TTC549 (cell line): ENCODE measurements around the gene SRGAP2B.
"Not testable (repeated sequence)": the region's sequence is repeated elsewhere in the genome, so short reads cannot be mapped to it uniquely, and the experiment has no call there.

ENCODE experiments used
- FAIRE-seq: peaks from 2 replicates; lab custom pipeline; 2012; peaks lifted over from hg19 to GRCh38; lab: Jason Lieb, UNC

The SRGAP2B gene

GRCh38 chr1:144995833-144996410 is 99.2 kb downstream of the SRGAP2B start:
- not testable (repeated sequence) for FAIRE-seq

GRCh38 chr1:144992915-144993314 is 102.2 kb downstream of the SRGAP2B start:
- FAIRE-seq = not testable (repeated sequence)

DNA sequence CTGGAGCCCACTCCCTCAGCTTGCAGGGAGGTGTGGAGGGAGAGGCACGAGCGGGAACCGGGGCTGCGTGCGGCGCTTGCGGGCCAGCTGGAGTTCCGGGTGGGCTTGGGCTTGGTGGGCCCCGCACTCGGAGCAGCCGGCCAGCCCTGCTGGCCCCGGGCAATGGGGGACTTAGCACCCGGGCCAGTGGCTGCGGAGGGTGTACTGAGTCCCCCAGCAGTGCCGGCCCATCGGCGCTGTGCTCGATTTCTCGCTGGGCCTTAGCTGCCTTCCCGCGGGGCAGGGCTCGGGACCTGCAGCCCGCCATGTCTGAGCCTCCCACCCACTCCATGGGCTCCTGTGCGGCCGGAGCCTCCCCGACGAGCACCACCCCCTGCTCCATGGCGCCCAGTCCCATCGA is 104.5 kb downstream of the SRGAP2B start:
- FAIRE-seq = not testable (repeated sequence)

GRCh38 chr1:144987131-144987530 is 108.0 kb downstream of the SRGAP2B start:
- not testable (repeated sequence) for FAIRE-seq

DNA sequence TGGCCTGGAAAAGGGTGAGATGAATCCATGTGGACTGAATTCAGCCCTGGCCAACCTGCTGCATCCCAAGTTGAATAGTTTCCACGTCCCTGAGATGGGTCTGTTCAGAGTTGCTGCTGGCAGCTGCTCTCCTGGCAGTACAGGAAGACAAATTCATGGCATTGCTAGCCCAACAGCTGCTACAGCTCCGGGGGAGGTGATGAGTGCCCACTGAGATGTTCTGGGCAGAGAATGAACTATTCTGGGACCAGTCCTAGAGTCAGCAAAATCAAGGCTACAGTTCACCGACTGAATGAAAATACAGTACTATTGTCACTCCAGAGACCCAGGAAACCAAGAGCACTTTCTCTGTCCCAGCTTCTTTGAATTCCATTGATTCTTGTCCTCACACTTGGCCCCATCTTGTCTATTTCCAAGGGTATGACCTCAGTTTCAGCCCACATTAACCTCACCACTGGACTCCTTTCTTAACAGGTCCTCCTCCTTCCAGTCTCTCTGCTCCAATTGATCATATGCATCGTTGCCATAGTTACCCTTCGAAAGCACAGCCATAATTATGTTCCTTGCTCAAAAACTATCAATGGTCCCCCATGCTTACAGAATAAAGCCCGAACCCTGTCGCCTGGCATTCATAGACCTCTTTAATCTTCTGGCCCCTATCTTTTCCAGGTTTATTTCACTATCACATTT is 108.8 kb downstream of the SRGAP2B start:
- FAIRE-seq = not testable (repeated sequence)

DNA sequence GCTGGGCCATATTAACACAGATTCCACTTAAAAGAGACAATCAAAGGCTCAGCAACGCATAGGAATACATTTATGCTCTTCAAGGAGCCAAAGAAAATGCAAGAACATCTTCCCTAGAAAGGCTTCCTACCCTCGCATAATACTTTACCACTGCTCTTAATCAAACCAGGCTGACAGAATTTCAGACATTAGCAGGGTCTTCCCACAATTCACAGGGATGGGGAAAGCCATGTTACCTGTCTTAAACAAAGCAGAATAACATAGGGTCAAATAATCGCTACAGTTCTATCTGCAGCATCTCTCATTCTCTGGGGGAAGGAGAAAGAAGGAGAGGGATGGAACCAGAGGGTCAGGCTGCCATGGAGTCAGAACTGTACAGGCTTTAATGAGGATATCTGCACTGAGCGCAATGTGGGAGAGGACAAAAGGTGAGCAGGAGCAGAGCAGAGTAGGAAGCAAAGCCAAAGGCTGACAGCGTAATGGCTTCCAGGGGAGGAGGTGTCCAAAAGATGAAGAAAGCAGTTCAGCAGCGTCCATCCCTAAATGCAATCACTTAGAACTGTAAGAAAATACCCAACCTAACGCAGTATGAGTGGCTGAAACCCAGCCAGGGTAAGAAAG is 109.5 kb downstream of the SRGAP2B start:
- FAIRE-seq = not testable (repeated sequence)

GRCh38 chr1:144982802-144983525 is 112.2 kb downstream of the SRGAP2B start:
- not testable (repeated sequence) for FAIRE-seq

DNA sequence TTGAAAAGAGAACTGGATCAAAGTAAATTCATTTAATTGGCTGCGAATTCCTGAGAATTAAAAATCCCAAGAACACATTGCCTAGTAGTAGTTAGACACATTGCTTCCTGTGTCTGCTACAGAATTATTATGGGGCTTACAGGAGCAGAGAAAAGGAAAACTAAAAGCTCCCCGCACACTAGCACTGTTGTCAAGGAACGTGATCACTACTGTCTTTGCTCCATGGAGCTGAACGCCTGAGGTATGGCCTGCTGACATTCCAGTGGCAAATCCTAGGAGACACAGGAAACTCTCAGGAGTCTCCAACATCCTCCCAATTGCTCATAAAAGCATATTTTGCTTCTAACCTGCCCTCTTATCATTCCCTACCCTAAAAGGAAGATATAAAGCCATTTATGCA is 114.0 kb downstream of the SRGAP2B start:
- FAIRE-seq = not testable (repeated sequence)

GRCh38 chr1:144979960-144980595 is 115.0 kb downstream of the SRGAP2B start:
- not testable (repeated sequence) for FAIRE-seq

DNA sequence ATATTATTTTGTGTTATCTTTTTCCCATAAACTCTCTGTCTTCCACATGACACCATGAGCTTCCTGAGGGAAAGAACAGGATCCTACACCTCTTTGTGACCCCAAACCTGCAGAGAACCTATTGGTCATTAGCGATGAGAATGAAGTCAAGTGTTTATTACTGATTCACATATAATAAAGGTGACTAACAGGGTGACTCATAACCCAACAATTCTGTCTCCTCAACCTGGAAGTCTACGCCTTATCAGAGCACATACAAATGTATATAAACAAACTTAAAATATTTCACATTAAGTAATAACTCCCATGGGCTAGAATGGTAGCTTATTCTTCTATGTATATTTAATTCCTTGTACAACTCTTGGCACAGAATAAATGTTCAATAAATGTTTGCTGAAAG is 117.3 kb downstream of the SRGAP2B start:
- not testable (repeated sequence) for FAIRE-seq

GRCh38 chr1:144971936-144972335 is 123.2 kb downstream of the SRGAP2B start:
- FAIRE-seq = not testable (repeated sequence)

GRCh38 chr1:144966488-144966887 is 128.6 kb downstream of the SRGAP2B start:
- not testable (repeated sequence) for FAIRE-seq

DNA sequence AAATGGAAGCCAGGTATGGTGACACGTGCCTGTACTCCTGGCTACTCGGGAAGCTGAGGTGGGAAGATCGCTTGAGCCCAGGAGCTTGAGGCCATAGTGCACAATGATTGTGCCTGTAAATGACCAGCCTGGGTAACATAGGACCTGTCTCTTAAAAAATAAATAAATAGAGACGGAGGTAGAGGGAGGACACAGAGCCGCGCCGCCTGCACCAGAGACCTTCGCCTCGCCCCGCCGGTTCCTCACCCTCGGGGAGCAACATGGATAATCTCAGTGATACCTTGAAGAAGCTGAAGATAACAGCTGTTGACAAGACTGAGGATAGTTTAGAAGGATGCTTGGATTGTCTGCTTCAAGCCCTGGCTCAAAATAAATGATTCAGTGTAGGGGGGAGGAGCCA is 130.4 kb downstream of the SRGAP2B start:
- not testable (repeated sequence) for FAIRE-seq

- not testable (repeated sequence) for FAIRE-seq
Measured at GRCh38 chr1:144964186-144964585, 130.9 kb downstream of the SRGAP2B start.

DNA sequence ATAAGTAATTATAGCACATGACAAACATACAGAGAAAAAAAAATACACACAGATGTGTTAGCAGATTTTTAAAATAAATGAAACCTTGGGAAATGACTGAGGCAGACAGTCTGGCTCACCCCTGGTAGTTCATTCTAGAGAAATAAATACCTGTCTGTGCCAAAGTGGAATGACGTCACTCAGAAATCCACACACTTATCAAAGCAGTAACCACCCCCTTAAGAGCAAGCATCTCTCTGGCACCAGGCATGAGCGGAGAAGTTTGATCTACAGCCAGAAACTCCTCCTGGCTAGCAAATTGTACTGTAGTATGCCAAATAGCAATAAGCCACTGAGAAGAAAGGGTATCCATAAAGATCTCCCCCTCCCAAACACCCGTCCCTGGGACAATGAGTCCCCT is 131.6 kb downstream of the SRGAP2B start:
- FAIRE-seq = not testable (repeated sequence)

- not testable (repeated sequence) for FAIRE-seq
Measured at GRCh38 chr1:144961604-144962583, 133.2 kb downstream of the SRGAP2B start.

- not testable (repeated sequence) for FAIRE-seq
Measured at GRCh38 chr1:144960929-144961488, 134.1 kb downstream of the SRGAP2B start.

GRCh38 chr1:144948390-144948789 is 146.7 kb downstream of the SRGAP2B start:
- not testable (repeated sequence) for FAIRE-seq

GRCh38 chr1:144947495-144947894 is 147.6 kb downstream of the SRGAP2B start:
- not testable (repeated sequence) for FAIRE-seq
